Middle frontal gyrus (tissue), 1 donor: Measurements from ENCODE around the gene SEMA5A.

ENCODE experiments used
- DNase-seq: peaks from one replicate; pipeline ENCODE4 v3.0.0-alpha.2; 2015; ENCODE audit warnings: low spot score; ENCODE audit errors: extremely low spot score

The SEMA5A gene

DNA sequence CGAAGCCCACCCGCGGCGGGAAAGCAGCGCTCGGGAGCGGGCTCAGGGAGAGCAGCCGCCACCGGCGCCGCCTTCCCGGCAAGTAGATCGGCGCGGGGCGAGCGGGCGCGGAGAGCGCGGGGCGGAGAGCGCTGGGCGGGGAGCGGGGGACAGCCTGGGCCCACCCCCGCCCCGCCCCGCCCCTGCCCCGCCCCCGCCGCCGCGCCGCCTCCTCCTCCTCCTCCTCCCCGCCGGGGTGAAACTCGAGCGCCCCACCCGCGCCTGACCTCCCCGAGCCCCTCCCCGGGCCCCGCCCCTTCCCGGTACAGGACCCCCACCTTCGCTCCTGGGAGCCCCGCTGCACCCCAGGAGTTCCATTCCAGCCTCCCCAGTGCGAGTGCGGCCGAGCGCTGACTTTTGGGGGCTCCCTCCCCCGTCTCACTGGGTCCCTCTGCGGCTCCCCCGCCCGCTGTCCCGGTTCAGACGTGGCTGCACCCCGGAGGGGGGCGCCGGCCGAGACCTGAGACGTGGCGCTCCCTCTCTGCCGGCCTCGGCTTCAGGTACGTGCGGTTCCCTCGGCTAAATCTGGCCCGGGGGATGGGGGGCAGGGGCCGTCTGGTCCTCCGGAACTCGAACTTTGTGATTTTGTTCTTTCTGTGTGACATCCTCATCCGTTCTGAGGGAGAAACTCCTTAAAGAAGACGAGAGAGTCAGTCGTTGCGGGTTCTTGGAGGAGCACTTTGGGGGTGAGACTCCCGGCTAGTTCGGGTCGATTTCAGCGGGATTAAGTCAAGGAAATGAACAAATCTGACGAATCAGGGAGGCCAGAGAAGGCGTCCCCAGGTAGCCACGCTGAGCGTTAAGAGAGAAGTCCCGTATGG, at the start of gene SEMA5A:
Gene SEMA5A (minus strand): TSS at position 84 of the 860 bp plus-strand sequence. CDS start 166,129 bp downstream, outside the sequence.
- no peak for DNase-seq

GRCh38 chr5:9594913-9595312, 49.0 kb upstream of the SEMA5A start:
- DNase-seq = no peak

- DNase-seq = no peak
Observed at GRCh38 chr5:9589049-9589835, 43.4 kb upstream of the SEMA5A start.

- DNase-seq = no peak
Observed at GRCh38 chr5:9588254-9588653, 42.4 kb upstream of the SEMA5A start.

- no peak for DNase-seq
Observed at GRCh38 chr5:9587135-9587534, 41.3 kb upstream of the SEMA5A start.

DNA sequence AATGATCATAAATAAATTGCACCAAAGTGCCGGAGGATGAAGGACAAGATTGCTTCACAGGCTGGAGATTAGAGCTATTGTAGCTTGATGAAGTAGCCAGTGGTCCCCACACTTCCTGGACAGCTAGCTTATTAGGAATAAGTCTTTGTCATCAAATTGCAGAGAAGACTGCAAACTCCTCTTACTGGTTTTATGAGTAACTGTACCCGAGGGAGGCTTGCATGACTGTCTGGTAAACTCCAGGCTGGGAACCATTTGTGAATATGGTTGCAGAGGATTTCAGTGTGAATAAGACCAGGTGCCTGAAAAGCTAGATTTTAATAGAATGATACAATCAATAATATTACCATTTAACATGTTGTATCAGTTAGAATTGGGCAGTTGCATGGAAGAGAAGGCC, 36.5 kb upstream of the SEMA5A start:
- no peak for DNase-seq

DNA sequence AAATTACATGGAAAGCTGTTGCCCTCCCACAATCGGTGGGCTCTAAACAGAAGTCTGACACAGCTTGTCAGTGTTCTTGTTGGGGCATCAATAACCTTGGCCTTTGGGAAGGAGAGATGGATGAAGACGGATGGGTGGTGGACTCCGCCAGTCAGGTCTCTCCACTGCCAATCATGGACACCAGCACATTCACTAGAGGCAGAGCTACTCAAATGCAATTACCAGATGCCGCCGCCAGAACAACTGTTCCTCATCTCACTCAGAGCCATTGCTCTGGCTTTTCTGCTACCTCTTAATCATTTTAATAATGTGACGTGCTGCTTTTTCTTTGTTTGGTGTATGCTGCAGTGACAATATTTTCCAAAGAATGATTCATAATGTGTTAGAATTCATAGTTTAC, 27.9 kb upstream of the SEMA5A start:
- no peak for DNase-seq

GRCh38 chr5:9572246-9572645, 26.4 kb upstream of the SEMA5A start:
- no peak for DNase-seq

DNA sequence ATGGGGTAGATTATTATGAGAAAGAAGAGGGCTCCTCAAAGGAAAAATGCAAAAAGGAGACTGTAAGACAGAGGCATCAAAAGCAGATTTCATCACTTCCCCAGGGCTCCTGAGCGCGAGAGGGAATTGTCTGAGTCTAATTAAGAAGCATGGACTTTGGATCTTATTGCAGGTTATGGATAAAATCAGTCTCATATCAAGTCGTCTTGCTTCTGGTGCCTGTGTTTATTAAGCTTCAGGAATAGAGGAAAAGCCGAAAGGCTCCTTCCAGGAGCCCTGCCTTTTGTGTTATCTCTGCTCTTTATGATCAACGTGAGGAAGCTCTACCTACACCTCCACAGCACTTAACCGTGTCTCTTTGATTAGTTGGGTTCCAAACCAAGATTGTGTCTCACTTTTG, 25.0 kb upstream of the SEMA5A start:
- no peak for DNase-seq

DNA sequence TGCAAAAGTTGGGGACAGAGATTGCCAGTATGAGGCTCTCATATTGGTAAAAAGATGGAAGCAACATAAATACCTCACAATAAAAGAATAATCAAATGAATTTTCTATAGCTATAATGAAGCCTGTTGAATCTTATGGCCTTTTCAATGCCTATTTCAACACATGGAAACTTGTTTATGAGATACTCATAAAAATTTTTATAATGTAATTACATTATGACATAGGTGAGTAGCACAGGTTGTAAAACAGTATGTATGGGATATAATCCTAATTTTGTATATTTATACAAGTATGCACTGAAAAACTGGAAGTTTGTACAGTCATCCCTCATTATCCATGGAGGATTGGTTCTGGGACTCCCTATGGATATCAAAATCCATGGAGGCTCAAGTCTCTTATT, 21.2 kb upstream of the SEMA5A start:
- DNase-seq = no peak

DNA sequence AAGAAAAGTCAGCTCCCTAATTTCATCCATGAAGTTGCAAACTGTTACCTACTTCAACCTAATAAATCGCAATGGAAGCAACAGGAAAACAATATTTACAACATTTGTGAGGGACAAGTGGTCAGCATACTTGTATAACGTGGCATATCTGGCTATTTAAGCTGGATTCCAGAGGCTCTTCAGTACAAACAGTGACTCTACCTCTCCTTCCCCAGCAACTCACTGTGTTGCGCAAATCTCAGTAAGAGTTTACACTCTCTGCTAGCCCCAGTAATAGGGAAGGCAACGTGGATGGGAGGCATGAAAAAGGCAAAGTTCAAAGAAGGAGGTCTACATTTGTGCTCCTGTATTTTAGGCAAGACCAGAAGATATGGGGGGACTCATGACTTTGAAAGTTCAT, 18.9 kb upstream of the SEMA5A start:
- DNase-seq = no peak

- no peak for DNase-seq
Observed at GRCh38 chr5:9562141-9562540, 16.3 kb upstream of the SEMA5A start.

- no peak for DNase-seq
Observed at GRCh38 chr5:9559965-9560364, 14.1 kb upstream of the SEMA5A start.

DNA sequence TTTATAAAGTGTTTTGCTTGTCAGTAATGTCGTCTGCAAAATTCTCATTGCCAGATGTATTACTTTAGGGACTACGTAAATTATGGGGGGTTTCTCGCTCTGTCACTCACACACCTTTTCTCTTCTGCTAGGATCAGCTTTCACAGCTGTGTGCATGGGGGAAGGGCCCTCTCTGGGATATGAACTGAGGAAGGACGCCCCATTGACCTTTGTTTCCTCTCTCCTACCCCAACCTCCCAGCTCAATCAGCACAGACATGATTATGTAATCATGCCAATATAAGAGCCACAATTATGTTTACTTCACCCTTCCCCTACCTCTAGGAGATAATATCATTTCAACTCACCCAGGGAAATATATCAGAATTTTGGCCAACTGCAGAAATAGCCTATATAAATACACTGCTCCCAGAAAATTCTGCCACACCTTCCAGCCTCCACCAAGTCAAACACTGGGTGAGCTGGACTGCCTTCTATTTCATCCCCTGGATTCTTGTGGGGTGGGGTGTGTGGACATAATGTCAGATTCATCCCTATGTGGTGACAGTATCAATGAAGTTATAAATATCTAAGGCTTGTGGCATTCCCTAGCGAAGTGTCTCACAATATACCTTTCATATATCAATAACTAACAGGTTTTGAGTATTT, 12.6 kb upstream of the SEMA5A start:
- DNase-seq = no peak

GRCh38 chr5:9557696-9558095, 11.8 kb upstream of the SEMA5A start:
- DNase-seq = no peak

GRCh38 chr5:9555961-9556360, 10.1 kb upstream of the SEMA5A start:
- DNase-seq = no peak

GRCh38 chr5:9554122-9554521, 8.2 kb upstream of the SEMA5A start:
- DNase-seq = no peak

GRCh38 chr5:9553561-9553960, 7.7 kb upstream of the SEMA5A start:
- no peak for DNase-seq

DNA sequence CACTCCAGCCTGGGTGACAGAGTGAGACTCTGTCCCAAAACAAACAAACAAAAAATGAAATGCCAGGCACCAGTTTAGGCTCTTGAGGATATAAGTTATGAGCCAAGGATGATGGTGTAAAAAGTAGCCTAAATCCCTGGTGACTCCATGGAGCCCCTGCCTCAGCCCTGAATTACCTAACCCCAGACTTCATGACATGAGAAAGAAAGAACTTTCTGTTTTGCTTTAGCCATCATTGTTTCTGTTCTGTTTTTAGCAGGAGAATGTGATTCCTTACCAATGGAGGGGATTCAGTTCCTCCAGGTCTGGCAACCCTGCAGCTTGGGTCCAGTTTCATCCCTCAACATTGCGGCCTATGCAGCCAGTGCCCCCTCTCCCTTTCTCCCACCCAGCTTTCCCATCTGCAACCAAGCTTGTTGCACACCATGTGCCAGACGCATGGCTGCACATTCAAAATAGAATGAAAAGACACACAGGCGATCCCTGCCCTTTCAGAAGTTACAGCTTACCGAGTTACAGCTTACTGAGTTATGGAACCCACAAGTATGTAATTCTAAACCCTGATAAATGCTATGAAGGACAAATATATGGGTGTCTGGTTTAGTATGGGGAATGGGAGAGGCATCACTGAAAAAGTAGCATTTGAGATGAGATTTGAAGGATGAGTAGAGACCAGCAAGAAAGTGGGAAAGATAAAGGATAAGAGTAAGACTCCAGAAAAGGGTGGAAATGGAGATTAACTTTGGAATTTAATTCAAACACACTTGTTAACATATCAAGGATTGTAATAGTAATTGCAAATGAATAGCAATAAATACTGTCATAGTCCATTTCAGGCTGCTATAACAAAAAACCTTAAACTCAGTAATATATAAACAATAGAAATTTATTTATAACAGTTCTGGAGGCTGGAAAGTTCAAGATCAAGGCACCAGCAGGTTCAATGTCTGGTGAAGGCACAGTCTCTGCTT, 6.0 kb upstream of the SEMA5A start:
- DNase-seq = no peak

DNA sequence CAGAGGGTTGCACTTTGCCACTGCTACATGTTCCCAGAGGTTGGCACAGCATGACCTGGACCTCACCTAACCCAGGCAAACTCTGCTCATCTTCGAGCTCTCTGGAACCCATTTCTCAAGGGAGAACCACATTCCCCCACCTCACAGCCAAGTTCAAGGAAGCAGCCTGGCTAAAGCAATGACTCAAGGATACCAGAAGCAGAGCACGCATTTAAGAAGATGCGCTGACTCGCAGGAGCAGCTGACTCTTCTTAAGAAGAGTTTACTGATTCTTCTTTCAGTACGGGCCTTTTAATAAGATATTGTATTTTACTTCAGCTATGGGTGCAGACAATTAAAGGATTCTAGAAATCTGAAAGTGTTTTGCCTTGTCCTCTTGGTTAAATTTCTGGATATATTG, 4.1 kb upstream of the SEMA5A start:
- DNase-seq = no peak
